GM21529 (cell line): Measurements from ENCODE around the gene FGD3.

Experiments
- ATAC-seq: cut with Tn5 transposase; IDR thresholded peaks from one replicate; pipeline ENCODE4 v1.9.1; 2021; ENCODE audit not compliant: unreplicated experiment

Gene FGD3

DNA sequence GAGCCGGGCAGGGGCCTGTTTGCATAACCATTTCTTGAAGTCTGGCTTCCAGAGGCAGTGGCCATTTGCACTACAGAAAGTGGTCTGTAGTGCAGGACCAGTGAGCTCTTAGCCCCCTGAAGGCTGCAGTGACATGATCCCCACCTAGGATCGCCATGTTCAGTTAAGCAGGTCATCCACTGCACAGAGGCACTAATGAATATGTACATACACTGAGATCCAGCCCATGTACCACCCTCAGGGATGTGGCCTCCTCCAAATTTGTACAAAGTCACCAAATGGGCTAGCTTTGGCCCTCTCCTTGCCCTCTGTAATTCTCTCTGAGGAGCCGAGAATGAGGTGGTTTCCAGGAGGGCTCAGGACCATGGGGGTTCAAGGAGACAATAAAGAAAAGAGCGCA lies 102.9 kb downstream of the FGD3 start:
- ATAC-seq: no peak

DNA sequence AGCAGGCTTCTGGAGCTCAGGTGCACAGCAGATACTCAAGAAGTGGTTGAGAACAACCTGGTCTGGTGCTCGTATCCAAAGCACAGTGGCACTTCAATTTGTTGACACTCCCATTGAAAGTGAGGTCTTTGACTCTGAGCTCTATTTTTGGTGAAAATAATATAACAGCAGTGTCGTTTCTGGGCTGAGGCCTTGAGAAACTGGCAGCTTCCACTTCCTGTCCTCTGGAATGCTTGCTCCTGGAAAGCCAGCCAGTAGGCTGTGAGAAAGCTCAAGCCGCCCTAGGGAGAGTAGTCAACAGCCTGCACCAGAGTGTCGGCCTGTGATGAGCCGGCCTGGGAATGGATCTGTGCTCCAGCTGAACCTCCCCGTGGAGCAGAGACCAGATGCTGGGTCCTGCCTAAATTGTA lies 104.4 kb downstream of the FGD3 start:
- ATAC-seq: no peak

DNA sequence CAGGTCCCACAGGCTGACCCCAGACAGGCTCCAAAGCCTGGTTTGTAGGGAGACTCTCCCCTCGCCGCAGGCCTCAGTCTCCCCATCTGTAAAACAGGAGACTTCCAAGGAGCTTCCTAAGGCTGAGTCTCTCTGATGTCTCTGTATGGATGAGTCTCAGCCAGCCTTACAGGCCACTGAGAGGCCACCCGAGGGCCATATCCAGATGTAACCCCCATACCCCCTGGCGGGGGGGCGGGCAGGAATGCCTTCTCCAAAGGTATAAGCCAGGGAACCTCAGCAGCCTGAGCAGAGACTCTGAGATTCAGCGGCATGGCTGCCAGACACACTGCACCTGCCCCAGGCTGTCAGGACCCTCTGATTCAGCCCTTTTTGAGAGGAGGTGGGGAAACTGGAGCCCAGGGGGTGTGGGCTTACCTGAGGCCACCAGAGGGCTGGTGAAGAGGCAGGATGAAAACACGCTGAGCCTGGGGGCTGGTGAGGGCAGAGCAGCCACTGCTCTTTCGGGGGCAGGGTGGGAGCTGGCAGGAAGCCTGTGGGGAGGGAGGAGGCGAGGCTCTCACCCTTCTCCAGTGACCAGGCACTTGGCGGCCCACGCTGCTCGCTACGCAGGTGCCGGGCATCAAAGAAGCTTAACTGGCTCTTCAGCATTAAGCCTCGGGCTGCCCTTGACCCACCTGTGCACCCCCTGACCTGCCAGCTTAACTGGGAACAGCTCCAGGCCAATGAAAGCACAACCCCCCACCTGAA lies 105.6 kb downstream of the FGD3 start:
- ATAC-seq: no peak

DNA sequence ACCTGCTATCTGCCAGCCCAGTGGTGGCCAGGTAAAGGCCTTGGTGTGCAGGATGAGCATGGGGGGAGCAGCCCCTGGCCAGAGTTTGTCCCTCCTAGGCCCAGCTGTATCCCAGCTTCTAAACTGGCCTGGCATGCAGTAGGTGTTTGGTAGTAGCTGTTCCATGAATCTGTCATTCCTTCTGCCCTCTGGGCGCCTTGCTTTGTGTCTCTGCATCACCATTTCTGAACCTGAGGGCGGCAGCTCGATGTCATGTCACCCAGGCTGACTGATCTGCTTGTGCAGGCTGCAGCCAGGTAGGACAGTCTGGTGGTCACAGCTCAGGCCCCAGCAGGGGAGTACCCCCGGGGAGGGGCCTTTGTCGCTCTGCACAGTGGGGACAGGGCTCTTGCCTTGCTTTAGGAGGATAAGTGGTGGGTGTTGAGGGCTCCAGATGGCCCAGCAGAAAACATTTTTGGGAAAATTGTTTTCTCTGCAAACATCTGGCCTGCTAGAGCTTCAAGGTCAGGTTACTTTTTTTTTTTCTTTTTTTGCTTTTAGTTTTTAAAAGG lies 106.5 kb downstream of the FGD3 start:
- ATAC-seq: no peak

DNA sequence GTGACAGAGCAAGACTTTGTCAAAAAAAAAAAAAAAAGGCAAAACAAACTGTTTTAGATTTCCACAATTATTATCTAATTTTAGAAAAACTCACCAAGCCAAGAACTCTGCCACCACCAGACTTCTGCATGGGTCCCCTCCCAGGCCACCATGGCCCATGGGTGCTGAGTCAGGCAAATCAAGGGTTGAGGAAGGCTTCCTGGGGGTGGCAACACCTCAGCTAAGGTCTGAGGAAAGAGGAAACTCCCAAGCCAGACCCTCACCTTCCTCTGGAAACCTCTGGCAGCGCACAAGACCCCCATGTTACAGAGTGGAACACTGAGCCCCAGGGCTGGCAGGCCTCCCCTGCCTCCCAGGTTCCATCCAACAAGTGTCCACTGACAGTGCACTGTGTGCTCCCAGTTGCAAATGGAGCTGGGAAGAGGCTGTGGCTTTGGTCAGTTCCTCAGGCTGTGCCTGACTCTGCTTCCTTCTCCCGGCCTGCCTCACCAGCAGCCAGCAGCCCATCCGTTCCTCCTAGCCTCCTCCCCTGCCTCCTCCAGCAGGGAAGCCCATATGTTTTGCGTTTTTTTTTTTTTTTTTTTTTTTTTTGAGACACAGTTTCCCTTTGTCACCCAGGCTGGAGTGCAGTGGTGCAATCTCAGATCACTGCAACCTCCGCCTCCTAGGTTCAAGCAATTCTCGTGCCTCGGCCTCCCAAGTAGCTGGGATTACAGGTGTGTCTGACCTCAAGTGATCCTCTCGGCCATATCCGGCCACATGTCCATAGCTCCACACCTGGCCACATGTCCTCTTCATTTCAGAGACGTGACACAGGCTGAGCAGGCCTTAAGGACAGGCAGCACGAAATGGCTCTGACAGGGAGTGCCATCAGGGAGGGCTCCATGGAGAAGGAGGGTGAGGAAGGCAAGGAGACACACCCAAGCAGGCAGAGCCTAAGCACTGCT lies 107.7 kb downstream of the FGD3 start:
- no peak for ATAC-seq

DNA sequence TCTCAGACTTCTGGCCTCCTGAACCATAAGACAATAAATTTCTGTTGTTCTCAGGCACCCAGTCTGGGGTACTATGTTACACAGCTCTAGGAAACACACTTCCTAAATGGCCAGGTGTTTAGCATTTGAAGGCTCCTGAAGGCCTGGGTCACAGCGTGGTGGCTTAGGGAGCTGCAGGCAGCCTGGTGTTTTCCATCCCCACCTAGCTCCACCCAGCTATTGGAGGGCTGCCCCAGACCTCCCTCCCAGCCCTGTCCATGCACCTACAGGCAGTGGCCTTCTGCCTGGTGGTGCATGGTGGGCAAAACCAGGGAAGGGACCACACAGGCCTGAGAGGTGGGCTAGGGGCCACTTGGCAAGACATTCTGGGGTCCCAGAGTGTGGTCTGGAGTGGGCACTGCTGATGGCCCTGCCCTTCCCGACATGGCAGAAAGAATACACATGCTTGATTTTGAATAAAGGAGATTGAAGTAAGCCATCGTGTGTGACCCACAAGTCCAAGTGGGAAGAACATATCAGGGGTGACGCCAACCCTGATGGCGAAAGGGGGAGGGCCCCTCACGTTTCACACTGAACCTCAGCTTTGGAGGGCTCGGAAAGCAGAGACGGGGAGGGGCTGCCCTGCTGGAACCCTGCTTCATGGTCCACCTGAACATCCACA lies 109.8 kb downstream of the FGD3 start:
- no peak for ATAC-seq

DNA sequence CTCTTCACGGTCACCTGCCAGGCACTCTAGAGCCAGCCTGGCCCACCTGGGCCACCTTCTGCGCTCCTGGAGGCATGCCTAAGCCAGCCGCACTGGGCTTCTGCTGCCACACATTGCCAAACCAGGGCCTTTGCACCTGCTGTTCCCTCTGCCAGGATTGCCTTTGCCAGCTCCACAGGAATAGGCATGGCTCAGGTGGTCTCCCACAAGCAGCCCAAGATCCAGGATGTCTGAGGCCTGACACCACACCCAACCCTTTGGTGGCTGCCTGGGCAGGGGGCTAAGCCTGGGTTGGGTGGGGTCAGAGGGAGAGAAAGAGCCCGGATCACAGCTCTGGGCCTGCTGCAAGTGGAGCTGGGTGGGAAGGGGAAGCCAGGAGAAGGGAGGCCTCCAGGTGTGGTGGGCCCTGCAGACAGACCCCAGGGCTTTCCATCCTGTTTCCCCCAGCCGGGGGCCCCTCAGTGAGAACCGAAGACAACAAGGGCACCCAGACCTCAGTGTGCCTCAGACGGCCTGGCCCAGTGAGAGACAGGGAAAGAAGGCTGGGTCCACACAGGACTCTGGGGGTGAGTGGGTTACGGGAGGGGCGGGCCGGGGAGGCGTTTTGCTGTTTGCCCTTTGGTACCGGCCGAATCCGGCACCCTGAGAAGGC lies 110.5 kb downstream of the FGD3 start:
- peak; percentile 7 for ATAC-seq

DNA sequence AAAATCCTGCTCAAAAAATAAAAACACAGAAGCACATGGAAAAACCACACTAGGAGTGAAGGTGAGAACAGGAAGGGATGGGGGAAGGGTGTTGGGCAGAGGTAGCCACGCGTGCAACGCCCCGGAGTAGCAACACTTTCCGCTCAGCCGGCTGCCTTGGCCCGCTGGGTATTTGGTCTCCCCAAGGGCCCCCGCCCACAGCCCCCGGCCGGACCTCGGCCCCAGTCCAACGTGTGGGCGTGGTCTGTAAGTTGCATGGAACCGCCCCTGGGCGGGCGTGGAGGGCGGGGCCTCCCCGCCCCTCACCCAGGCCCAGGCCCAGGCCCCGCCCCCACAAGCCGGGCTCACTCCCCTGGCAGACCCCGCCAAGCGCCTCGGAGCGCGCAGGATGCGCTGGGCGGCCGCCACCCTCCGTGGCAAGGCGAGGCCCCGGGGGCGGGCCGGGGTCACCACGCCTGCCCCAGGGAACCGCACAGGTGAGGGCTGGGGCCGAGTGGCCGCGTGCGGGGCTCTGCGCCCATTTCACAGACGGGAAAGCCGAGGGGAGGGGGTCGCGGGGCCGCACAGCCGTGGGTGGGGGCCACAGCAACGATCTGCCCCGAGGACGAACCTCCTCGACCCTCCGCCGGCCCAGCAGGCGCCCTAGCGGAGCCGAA lies 111.2 kb downstream of the FGD3 start, which contains the start of gene SUSD3:
TSS of gene SUSD3 (plus strand) at position 347 of the 656 bp plus-strand sequence. CDS start at position 389, 42 bp downstream.
- ATAC-seq: peak; percentile 47

DNA sequence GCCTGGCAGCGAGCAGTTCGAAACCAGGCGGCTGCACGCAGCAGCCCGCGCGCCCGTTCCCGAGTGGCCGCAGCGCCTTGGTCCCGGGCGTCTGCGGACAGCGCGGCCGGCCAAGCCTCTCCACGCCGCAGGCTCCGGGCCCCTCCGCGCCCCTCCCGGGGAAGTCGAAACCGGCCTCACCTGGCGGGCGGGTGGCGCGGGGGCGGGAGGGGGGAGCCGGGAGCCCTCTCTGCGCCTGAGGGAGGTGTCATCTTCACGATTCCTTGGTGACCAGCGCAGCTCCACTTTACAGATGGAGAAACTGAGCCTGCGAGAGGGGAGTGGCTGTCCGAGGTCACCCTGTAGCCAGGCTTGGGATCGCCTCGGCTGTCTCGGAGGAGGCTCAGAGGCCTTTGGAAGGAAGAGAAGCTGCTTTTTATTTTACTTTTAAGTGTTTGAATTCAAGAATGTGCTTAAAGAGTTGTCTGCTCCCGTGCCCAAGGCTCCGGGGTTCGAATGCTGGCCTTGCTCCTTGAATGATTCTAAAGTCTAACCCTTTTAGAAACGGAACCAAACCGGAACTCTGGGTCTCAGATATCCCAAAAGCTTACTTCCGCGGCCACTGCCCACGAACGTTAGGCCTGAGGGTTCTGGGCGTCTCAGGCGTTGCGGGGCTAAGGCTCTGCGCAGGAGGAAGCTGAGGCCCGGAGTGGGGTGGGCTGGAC lies 111.8 kb downstream of the FGD3 start:
- peak; percentile 25 for ATAC-seq

DNA sequence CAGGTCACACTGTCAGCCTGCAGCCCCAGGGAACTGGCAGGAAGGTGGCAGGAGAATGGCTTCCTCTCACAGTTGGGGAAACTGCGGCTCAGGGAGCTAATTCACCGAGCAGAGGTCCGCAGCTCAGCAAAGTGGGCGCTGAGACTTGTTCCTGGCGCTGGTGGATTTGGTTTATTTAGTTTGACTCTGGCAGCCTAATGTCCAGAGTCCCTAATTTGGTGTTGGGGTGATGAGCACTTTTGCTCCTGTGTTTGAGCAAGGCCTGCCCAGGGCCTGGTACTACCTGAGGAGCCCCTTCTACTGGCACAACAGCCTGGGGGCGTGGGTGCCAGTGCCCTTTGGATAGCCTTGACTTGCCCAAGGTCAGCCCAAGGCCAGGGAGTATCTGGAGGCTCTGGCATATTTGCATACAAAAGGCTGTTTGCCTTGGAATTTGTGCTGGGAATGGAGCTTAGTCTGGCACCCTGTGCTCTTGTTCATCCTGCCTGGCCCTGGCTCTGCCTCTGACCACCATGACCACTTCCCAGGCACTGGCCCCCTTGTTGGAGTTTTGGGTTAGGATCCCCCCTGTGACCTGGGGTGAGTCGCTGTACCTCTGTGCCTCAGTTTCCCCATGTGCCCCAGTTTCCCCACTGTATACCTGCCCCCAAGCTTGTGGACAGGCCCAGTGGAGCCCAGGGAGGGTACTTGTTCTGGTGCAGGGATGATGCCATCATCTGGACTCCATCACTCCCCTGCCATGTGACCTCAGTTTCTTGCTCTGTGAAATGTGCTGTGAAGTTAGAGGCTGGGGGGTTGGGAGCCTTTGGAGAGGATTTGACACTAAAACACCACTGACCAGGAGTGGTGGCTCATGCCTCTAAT lies 112.6 kb downstream of the FGD3 start:
- no peak for ATAC-seq

DNA sequence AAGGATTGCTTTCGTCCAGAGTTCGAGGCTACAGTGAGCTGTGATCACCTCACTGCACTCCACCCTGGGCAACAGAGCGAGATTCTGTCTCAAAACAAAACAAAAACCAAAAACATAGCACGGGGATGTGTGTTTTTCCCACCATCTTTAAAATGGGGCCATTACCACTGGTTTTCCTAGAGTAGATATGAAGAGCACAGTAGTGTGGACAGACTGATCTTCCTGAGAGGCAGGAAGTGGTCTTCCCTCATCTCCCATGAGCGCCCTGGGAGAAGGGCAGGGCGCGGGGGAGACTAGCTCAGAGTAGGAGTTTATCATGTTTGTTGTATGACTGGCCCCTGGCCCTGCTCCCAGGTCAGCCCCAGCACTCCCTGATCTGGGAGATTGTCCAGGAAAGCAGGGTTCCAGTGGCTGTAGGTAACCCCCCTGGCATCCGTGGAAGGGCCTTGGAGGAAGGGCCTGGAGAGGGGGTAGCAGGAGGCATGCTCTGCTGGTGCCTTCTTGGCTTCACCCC lies 113.5 kb downstream of the FGD3 start:
- no peak for ATAC-seq

DNA sequence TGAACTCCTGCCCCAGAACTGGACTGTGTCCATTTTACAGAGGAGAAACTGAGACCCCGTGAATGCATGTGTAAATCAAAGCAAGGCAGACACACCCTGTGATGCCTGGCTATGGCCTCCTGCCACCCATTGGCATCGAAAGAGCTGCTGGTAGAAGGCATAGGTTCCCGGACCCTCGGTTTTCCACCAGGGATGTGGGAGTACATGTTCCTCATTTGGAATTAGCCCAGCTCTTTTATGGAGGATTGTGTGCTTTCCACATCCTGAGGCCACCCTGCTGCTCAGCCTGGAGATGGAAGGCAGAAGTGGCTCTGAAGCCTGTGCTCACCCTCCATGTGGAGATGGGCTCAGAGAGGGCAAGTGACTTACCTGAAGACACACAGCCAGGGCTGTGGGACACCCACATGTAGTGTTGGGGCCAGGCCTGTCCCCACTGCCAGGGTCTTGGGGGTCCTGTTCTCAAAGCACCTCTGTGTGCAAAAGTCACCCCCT lies 114.0 kb downstream of the FGD3 start:
- ATAC-seq: no peak

DNA sequence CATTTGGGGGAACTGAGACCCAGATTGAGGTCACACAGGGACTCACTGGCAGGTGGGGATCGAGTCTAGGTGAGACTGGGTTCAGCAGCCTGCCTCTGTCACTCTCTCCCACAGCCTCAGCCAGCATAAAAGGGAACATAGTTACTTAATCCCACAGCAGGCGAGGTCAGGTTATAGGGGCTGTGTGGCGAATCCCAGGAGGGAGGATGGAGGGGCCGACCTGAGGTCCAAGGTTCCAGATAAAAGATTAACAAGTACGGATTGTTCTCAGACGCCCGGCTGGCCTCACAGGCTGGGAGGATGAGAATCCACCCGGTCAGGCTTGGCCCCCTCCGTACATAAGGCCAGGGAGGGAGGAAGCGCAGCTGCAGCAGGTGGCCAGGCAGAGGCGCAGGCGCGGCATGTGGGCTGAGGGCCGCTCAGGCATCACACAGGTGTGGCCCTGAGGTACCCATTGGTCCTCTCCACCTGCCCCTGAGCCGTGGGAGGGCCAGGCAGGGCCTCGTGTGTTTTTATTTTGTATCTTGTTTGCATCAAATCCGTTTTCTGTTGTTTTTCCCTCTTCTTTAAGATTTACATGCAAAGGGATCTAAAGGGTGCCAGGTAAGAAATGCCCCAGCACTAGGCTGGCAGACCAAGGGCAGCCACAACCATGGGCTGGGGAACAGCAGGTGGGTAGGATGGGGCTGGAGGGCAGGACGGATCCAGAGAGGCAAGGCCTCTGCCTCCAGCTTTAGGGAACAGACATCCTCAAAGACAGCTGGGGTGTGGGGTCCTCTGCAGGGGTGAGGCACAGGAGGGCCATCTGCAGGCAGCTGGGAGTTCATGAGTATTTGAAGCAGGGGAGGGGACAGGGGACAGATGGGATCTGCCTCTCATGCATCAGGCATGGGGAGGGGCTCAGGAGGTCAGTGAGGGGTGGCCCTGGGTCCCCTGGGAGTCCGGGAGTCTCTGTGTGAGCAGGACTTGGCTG lies 114.8 kb downstream of the FGD3 start:
- ATAC-seq: peak; percentile 32

DNA sequence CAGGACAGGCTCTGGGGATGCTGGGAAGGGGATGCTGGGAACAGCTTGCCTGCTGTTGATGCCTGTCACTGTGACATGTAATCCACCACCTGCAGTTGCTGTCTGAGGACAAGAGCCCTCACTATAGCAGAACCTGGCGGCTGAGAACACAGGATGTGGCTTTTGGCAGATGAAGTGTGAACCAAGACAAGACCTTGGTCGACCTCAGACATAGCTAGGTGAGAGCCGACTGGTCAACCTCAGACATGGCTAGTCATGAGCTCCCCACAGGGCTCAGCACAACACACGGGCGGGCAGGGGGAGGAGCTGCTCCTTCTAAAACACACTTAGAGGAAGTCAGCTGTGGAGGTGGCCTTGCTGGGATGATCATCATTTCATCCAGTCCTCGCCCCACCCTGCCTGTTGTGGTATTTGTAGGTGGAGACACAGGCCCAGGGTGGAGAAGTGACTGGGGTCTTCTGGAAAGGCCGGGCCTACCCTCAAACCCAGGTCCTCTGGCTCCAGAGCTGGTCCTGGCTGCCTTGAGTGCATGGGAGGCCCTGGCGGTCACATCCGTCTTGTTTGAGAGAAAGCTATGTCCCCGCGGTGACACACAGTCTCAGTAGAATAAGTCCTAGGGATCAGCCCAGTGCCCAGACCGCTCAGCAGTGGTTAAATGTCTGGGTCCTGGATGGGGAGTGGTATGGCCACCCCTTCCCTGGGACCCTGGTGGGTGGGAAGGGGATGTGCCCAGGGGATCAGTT lies 117.2 kb downstream of the FGD3 start:
- peak; percentile 87 for ATAC-seq

DNA sequence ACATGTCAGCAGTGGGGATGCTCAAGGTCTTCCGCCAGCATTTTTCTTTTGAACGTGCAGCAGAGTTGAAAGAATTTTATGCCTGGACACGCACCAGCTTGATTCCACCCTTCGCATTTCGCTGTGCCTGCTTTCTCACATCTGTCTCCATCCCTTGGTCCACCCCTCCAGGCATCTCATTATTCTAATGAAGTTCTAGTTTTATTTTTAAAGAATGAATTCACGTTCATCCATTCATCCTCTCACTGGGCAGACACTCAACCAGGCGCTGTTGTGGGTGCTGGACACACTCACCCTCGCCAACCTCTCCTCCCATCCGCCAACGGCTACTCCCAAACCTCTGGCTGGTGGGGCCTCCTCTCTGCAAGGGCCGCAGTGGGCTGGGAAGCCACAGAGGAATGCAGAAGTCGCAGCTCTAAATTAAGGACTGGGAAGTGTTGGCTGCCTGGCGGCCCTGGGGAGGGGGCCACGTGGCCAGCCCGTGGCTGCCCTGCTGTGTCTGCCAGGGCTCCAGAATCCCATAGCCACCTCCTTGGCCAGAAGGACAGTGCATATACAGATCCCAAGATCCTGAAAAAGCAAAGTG lies 117.9 kb downstream of the FGD3 start:
- no peak for ATAC-seq
